NCI-H2029 treated with DMSO at 0.1 percent for 48 hours (cell line): ENCODE data around the gene C22orf15.

Experiments
- DNase-seq: peaks from one replicate; lab custom pipeline; 2025; lab: John Stamatoyannopoulos, UW

C22orf15 gene

GRCh38 chr22:23787600-23787896 lies 24.8 kb downstream of the C22orf15 start:
- no peak for DNase-seq

- DNase-seq, result no peak
Measured at GRCh38 chr22:23787910-23788309, 25.1 kb downstream of the C22orf15 start.

- DNase-seq, result no peak
Measured at GRCh38 chr22:23789121-23789520, 26.3 kb downstream of the C22orf15 start.

GRCh38 chr22:23789638-23790037 lies 26.8 kb downstream of the C22orf15 start:
- DNase-seq, result no peak

- no peak for DNase-seq
Measured at GRCh38 chr22:23790819-23791737, 28.3 kb downstream of the C22orf15 start.

- DNase-seq, result no peak
Measured at GRCh38 chr22:23791738-23792645, 29.2 kb downstream of the C22orf15 start.

GRCh38 chr22:23793326-23793725 lies 30.5 kb downstream of the C22orf15 start:
- DNase-seq, result no peak

GRCh38 chr22:23796461-23796860 lies 33.7 kb downstream of the C22orf15 start:
- DNase-seq, result no peak

GRCh38 chr22:23800297-23801237 lies 37.8 kb downstream of the C22orf15 start:
- DNase-seq, result no peak

- no peak for DNase-seq
Measured at GRCh38 chr22:23801238-23801821, 38.5 kb downstream of the C22orf15 start.

- DNase-seq, result no peak
Measured at GRCh38 chr22:23801886-23802377, 39.1 kb downstream of the C22orf15 start.

GRCh38 chr22:23803001-23803819 lies 40.4 kb downstream of the C22orf15 start:
- DNase-seq, result no peak

GRCh38 chr22:23804781-23805291 lies 42.0 kb downstream of the C22orf15 start:
- DNase-seq, result no peak

- DNase-seq, result no peak
Measured at GRCh38 chr22:23806837-23807236, 44.0 kb downstream of the C22orf15 start.

- no peak for DNase-seq
Measured at GRCh38 chr22:23812378-23812777, 49.6 kb downstream of the C22orf15 start.
